Measurements from ENCODE around the gene FARSB.

FARSB gene

GRCh38 chr2:222663479-222663878 is 7.6 kb upstream of the FARSB start:
- no peak for DNase-seq (ENCODE audit: low read depth)

GRCh38 chr2:222656526-222657446 is 894 bp upstream of the FARSB start:
- DNase-seq (ENCODE audit: low read depth): no peak

GRCh38 chr2:222653280-222653679 is 2.6 kb downstream of the FARSB start:
- no peak for DNase-seq (ENCODE audit: low read depth)

GRCh38 chr2:222652491-222653255 is 3.2 kb downstream of the FARSB start:
- no peak for DNase-seq (ENCODE audit: low read depth)

GRCh38 chr2:222651718-222652418 is 4.0 kb downstream of the FARSB start:
- peak; percentile 41 for DNase-seq (ENCODE audit: low read depth)

- no peak for DNase-seq (ENCODE audit: low read depth)
Measured at GRCh38 chr2:222649801-222650200, 6.1 kb downstream of the FARSB start.

GRCh38 chr2:222646008-222646407 is 9.9 kb downstream of the FARSB start:
- no peak for DNase-seq (ENCODE audit: low read depth)

GRCh38 chr2:222643134-222643533 is 12.8 kb downstream of the FARSB start:
- DNase-seq (ENCODE audit: low read depth): no peak

GRCh38 chr2:222641336-222641735 is 14.6 kb downstream of the FARSB start:
- no peak for DNase-seq (ENCODE audit: low read depth)

- no peak for DNase-seq (ENCODE audit: low read depth)
Measured at GRCh38 chr2:222637067-222637466, 18.8 kb downstream of the FARSB start.

GRCh38 chr2:222635295-222635694 is 20.6 kb downstream of the FARSB start:
- DNase-seq (ENCODE audit: low read depth): no peak

- no peak for DNase-seq (ENCODE audit: low read depth)
Measured at GRCh38 chr2:222627764-222628163, 28.1 kb downstream of the FARSB start.

GRCh38 chr2:222623756-222624309 is 32.1 kb downstream of the FARSB start:
- DNase-seq (ENCODE audit: low read depth): no peak

- DNase-seq (ENCODE audit: low read depth): no peak
Measured at GRCh38 chr2:222622910-222623309, 33.0 kb downstream of the FARSB start.

- no peak for DNase-seq (ENCODE audit: low read depth)
Measured at GRCh38 chr2:222621893-222622292, 34.0 kb downstream of the FARSB start.

- no peak for DNase-seq (ENCODE audit: low read depth)
Measured at GRCh38 chr2:222615320-222615719, 40.6 kb downstream of the FARSB start.

- no peak for DNase-seq (ENCODE audit: low read depth)
Measured at GRCh38 chr2:222613715-222614331, 42.1 kb downstream of the FARSB start.

GRCh38 chr2:222611684-222612083 is 44.2 kb downstream of the FARSB start:
- no peak for DNase-seq (ENCODE audit: low read depth)

- no peak for DNase-seq (ENCODE audit: low read depth)
Measured at GRCh38 chr2:222610746-222611145, 45.1 kb downstream of the FARSB start.

GRCh38 chr2:222609381-222609780 is 46.5 kb downstream of the FARSB start:
- DNase-seq (ENCODE audit: low read depth): no peak

- DNase-seq (ENCODE audit: low read depth): no peak
Measured at GRCh38 chr2:222608081-222608480, 47.8 kb downstream of the FARSB start.

- DNase-seq (ENCODE audit: low read depth): no peak
Measured at GRCh38 chr2:222606306-222606705, 49.6 kb downstream of the FARSB start.
